SU-DHL-6 (cell line): Measurements from ENCODE around the gene HIVEP3.
"Not testable (repeated sequence)": the region's sequence is repeated elsewhere in the genome, so short reads cannot be mapped to it uniquely, and the experiment has no call there.

Source experiments
- H2AFZ ChIP-seq: fragments of 200-600 bp; sonication (generic); 2 replicates; pipeline ENCODE4 v1.6.1; 2014; ENCODE audit warnings: low read depth, mild to moderate bottlenecking, moderate library complexity, mixed read lengths, antibody characterized with exemption, low read length; ENCODE audit not compliant: severe bottlenecking
- H3F3A ChIP-seq: fragments of 200-600 bp; shearing (Covaris generic); 2 replicates; pipeline ENCODE4 v1.6.0; 2016; ENCODE audit warnings: antibody characterized with exemption, mild to moderate bottlenecking; ENCODE audit not compliant: insufficient read depth
- H3K27ac ChIP-seq: fragments of 200-600 bp; sonication (generic); 2 replicates; pipeline ENCODE4 v1.5.1; 2016; ENCODE audit warnings: low read depth, mild to moderate bottlenecking, low read length, moderate library complexity, mixed read lengths
- H3K27me3 ChIP-seq: fragments of 200-600 bp; sonication (generic), shearing (Covaris generic); 2 replicates; pipeline ENCODE4 v1.6.0; 2014; ENCODE audit warnings: mild to moderate bottlenecking, low read length
- H3K36me3 ChIP-seq: fragments of 200-600 bp; sonication (generic); 2 replicates; pipeline ENCODE4 v1.6.1; 2014; ENCODE audit warnings: mild to moderate bottlenecking, low read length, mixed read lengths
- H3K4me2 ChIP-seq: fragments of 300-600, 200-600 bp; shearing (Covaris generic), sonication (generic); 2 replicates; pipeline ENCODE4 v1.6.0; 2014; ENCODE audit warnings: low read length, low read depth, mild to moderate bottlenecking; ENCODE audit not compliant: poor library complexity, severe bottlenecking
- H3K4me3 ChIP-seq: fragments of 200-600 bp; sonication (generic); 2 replicates; pipeline ENCODE4 v1.5.1; 2014; ENCODE audit warnings: antibody characterized with exemption, low read length, mild to moderate bottlenecking, mixed read lengths; ENCODE audit not compliant: insufficient read depth, poor library complexity, severe bottlenecking
- H3K79me2 ChIP-seq: fragments of 200-600 bp; sonication (generic); 2 replicates; pipeline ENCODE4 v1.6.1; 2014; ENCODE audit warnings: mild to moderate bottlenecking, low read length, moderate library complexity; ENCODE audit not compliant: insufficient read depth
- H3K9ac ChIP-seq: fragments of 200-600 bp; sonication (generic); 2 replicates; pipeline ENCODE4 v1.7.0; 2014; ENCODE audit warnings: mild to moderate bottlenecking, low read length
- H3K9me2 ChIP-seq: fragments of 200-600 bp; sonication (generic); replicated peaks from 2 replicates; pipeline ENCODE4 v1.6.1; 2014; ENCODE audit warnings: low read length; ENCODE audit not compliant: insufficient read depth
- H3K9me3 ChIP-seq: fragments of 200-600 bp; sonication (generic); 2 replicates; pipeline ENCODE4 v1.6.1; 2014; ENCODE audit warnings: low read length, mixed read lengths; ENCODE audit not compliant: insufficient read depth
- H4K20me1 ChIP-seq: fragments of 200-600 bp; sonication (generic); 2 replicates; pipeline ENCODE4 v1.6.1; 2014; ENCODE audit warnings: low read depth, mild to moderate bottlenecking, antibody characterized with exemption, low read length, moderate library complexity, mixed read lengths
- CTCF ChIP-seq: fragments of 200-600 bp; sonication (generic); IDR thresholded peaks from one replicate; pipeline ENCODE4 v1.5.1; 2017; ENCODE audit warnings: antibody characterized with exemption, mild to moderate bottlenecking, low read length, moderate library complexity; ENCODE audit not compliant: insufficient read depth, poor library complexity, severe bottlenecking
- EZH2phosphoT487 ChIP-seq: fragments of 200-600 bp; sonication (generic), shearing (Covaris generic); conservative IDR thresholded peaks from 2 replicates; pipeline ENCODE4 v1.6.1; 2018; ENCODE audit warnings: mild to moderate bottlenecking, antibody characterized with exemption, low read length, moderate library complexity, mixed read lengths

The HIVEP3 gene

GRCh38 chr1:41927118-41927517 is 8.4 kb upstream of the HIVEP3 start:
- Histone ChIP-seq H4K20me1 (no peaks in the 10 kb centered on the region), H3K4me2 (no peak overlapping the region), H3K9me2 (no peaks in the 10 kb centered on the region), H3F3A (no peaks in the 10 kb centered on the region), H3K27ac (no peak overlapping the region), H3K9me3 (no peaks in the 10 kb centered on the region), H3K36me3 (no peaks in the 10 kb centered on the region), H3K79me2 (no peaks in the 10 kb centered on the region), H2AFZ (no peak overlapping the region), H3K4me3 (no peak overlapping the region), H3K9ac (no peak overlapping the region), H3K27me3 (no peaks in the 10 kb centered on the region)
- TF ChIP-seq CTCF (no peak), EZH2phosphoT487 (no peak)

DNA sequence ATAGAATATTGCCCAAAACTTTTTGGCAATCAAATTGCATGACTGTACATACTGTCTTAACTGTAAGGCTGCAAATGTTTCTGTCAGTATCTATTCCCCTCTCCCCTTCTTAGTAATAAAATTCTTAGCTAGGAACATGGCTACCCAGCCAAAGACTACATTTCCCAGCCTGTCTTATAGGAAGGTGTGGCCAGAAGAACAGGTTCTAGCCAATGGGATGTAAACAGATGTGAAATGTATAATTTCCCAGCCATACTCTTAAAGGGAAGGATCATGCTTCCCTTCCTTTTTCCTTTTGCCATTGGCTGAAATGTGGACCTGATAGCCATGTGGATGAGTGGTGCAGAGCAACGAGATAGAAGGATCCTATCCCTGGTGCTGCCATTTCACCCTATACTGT is 7.0 kb upstream of the HIVEP3 start:
- no peak overlapping the region for H2AFZ ChIP-seq
- H3K4me3 ChIP-seq: no peak overlapping the region
- TF ChIP-seq CTCF (no peak), EZH2phosphoT487 (no peak)
- no peaks in the 10 kb centered on the region for H3K27me3 ChIP-seq
- no peak overlapping the region for H3K27ac ChIP-seq
- H4K20me1 ChIP-seq: no peaks in the 10 kb centered on the region
- no peak overlapping the region for H3K4me2 ChIP-seq
- H3K9ac ChIP-seq: no peak overlapping the region
- H3K36me3 ChIP-seq: no peaks in the 10 kb centered on the region
- no peaks in the 10 kb centered on the region for H3K79me2 ChIP-seq
- no peaks in the 10 kb centered on the region for H3K9me3 ChIP-seq
- H3K9me2 ChIP-seq: no peaks in the 10 kb centered on the region
- no peaks in the 10 kb centered on the region for H3F3A ChIP-seq

DNA sequence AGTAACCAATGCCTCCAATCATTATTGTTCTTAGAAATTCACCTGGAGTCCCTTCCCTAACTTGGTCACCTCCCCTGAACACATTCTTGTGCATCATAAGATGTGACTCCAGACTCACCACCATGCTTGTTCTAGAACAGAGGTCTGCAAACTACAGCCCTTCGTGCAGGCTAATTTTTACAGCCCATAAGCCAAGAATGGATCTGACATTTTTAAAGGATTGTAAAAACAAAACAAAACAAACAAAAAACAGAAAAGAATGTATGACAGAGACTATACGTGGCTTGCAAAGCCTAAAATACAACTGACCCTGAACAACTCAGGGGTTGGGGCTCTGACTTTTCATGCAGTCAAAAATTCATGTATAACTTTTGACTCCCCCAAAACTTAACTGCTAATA is 6.2 kb upstream of the HIVEP3 start:
- no peaks in the 10 kb centered on the region for H3F3A ChIP-seq
- no peaks in the 10 kb centered on the region for H3K9me2 ChIP-seq
- H3K27ac ChIP-seq: no peak overlapping the region
- H3K9ac ChIP-seq: no peak overlapping the region
- H3K4me3 ChIP-seq: no peak overlapping the region
- H4K20me1 ChIP-seq: no peaks in the 10 kb centered on the region
- no peak overlapping the region for H3K4me2 ChIP-seq
- H3K79me2 ChIP-seq: no peaks in the 10 kb centered on the region
- TF ChIP-seq EZH2phosphoT487: no peak
- TF ChIP-seq CTCF: no peak
- no peak overlapping the region for H2AFZ ChIP-seq
- H3K9me3 ChIP-seq: no peaks in the 10 kb centered on the region
- H3K36me3 ChIP-seq: no peaks in the 10 kb centered on the region
- no peaks in the 10 kb centered on the region for H3K27me3 ChIP-seq

GRCh38 chr1:41921271-41921670 is 2.5 kb upstream of the HIVEP3 start:
- not testable (repeated sequence) for H3K36me3 ChIP-seq, H3K4me2 ChIP-seq, H3K9me2 ChIP-seq, H3K27me3 ChIP-seq, H4K20me1 ChIP-seq, H3K9ac ChIP-seq, H3F3A ChIP-seq, H3K4me3 ChIP-seq, H3K27ac ChIP-seq, H3K79me2 ChIP-seq, H3K9me3 ChIP-seq, H2AFZ ChIP-seq
